SIG-M5 (cell line): Measurements from ENCODE around the gene GNPNAT1.
"Not testable (repeated sequence)": the region's sequence is repeated elsewhere in the genome, so short reads cannot be mapped to it uniquely, and the experiment has no call there.

Source experiments
- DNase-seq: peaks from one replicate; lab custom pipeline; 2025; lab: John Stamatoyannopoulos, UW

The GNPNAT1 gene

DNA sequence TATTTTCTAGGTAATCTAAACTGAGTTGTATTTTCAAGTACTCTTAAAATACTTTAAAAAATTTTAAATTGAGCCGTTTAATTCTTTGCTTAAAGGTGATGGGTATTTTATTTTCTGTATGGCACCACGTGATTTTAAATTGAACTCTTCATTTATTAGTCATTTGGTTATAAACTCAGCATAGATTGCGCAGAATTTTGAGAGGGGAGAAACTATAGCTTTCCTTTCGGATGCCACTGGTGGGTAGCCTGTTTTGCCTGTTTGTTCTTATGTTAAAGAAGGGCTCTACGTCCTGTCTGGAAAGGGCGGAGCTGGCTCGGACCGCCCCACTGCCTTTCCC lies 61.9 kb downstream of the GNPNAT1 start:
- DNase-seq, result no peak

DNA sequence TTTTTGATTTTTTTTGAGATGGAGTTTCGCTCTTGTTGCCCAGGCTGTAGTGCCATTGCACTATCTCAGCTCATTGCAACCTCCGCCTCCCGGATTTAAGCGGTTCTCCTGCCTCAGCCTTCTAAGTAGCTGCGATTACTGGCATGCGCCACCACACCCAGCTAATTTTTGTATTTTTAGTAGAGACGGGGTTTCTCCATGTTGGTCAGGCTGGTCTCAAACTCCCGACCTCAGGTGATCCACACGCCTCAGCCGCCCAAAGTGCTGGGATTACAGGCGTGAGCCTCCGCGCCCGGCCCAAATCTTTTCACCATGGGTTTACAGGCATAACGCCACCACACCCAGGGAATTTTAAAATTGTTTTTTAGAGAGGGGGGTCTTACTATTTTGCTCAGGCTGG lies 62.4 kb downstream of the GNPNAT1 start:
- not testable (repeated sequence) for DNase-seq

DNA sequence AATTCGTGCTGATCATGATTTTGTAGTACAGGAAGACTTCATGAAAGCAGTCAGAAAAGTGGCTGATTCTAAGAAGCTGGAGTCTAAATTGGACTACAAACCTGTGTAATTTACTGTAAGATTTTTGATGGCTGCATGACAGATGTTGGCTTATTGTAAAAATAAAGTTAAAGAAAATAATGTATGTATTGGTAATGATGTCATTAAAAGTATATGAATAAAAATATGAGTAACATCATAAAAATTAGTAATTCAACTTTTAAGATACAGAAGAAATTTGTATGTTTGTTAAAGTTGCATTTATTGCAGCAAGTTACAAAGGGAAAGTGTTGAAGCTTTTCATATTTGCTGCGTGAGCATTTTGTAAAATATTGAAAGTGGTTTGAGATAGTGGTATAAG lies 63.9 kb downstream of the GNPNAT1 start:
- not testable (repeated sequence) for DNase-seq
